ENCODE measurements around the gene DPY19L1. TPM values are rescaled to one million over a fixed set of nuclear protein-coding genes. Genes with fewer than 3 reads are reported as not detected.
"Not testable (repeated sequence)": the region's sequence is repeated elsewhere in the genome, so short reads cannot be mapped to it uniquely, and the experiment has no call there.

The DPY19L1 gene
- total and polyA plus RNA-seq, 10 donors: 4.8 to 41.6 (median 28.3) TPM

- intact Hi-C loops (cut with DNase I; ENCODE audit: low total_unique reads): no loop called here
- DNase-seq: no peak
- no peak for TF ChIP-seq POLR2AphosphoS5 (IDR thresholded peaks at IDR 0.05)
- TF ChIP-seq POLR2A (IDR thresholded peaks at IDR 0.05): no peak
- no peaks in the 10 kb centered on the region for H3K9me3 ChIP-seq
- H3K27ac ChIP-seq: no peak overlapping the region
- no peaks in the 10 kb centered on the region for H3K4me1 ChIP-seq
- peaks cover 0 to 39% (median 0%) of the 10 kb centered on the region in 6 donors for H3K36me3 ChIP-seq
- no peaks in the 10 kb centered on the region for H3K27me3 ChIP-seq (replicated peaks in 1 of 7)
- 89 to 98% (median 96%) methylated on average over 1 of the region's 1 CpG for WGBS, 5 donors
- no peak overlapping the region for H3K4me3 ChIP-seq
These were observed 105.5 kb downstream of the DPY19L1 start for GRCh38 chr7:34931739-34932138.

- WGBS, 5 donors: 84 to 93% (median 89%) methylated on average over 6 of the region's 6 CpGs
- H3K9me3 ChIP-seq; intact Hi-C loops (cut with DNase I; ENCODE audit: low total_unique reads); DNase-seq; H3K27ac ChIP-seq; H3K27me3 ChIP-seq (replicated peaks in 1 of 7); H3K4me3 ChIP-seq; H3K4me1 ChIP-seq: not testable (repeated sequence)
- H3K36me3 ChIP-seq: peaks cover 0 to 33% (median 0%) of the 10 kb centered on the region in 6 donors
These were observed 107.5 kb downstream of the DPY19L1 start for GRCh38 chr7:34929783-34930182.

- intact Hi-C loops (cut with DNase I; ENCODE audit: low total_unique reads): no loop called here
- Histone ChIP-seq H3K9me3 (peaks cover 0 to 5% (median 0%) of the 10 kb centered on the region in 8 donors), H3K36me3 (peaks cover 0 to 24% (median 0%) of the 10 kb centered on the region in 6 donors), H3K27ac (no peak overlapping the region), H3K4me1 (no peaks in the 10 kb centered on the region), H3K27me3 (replicated peaks in 1 of 7) (no peaks in the 10 kb centered on the region), H3K4me3 (no peak overlapping the region)
- WGBS, 5 donors: 43 to 82% (median 76%) methylated on average over 1 of the region's 1 CpG
- TF ChIP-seq POLR2A (IDR thresholded peaks at IDR 0.05) (no peak), POLR2AphosphoS5 (IDR thresholded peaks at IDR 0.05) (no peak), CTCF (IDR thresholded peaks at IDR 0.05 in 8 of 11, conservative IDR thresholded peaks at IDR 0.05 in 3 of 11) (no peak)
- DNase-seq: no peak
These were observed 108.7 kb downstream of the DPY19L1 start for GRCh38 chr7:34928560-34928959.

- 52 to 81% (median 70%) methylated on average over 5 of the region's 5 CpGs for WGBS, 5 donors
- TF ChIP-seq POLR2A (IDR thresholded peaks at IDR 0.05) (no peak), CTCF (IDR thresholded peaks at IDR 0.05 in 8 of 11, conservative IDR thresholded peaks at IDR 0.05 in 3 of 11) (peak in 4 of 11 experiments; percentile 24 to 43 (median 38))
These were observed 109.2 kb downstream of the DPY19L1 start for GRCh38 chr7:34928052-34928451.

GRCh38 chr7:34920470-34920869, 116.8 kb downstream of the DPY19L1 start:
- H3K27ac ChIP-seq; H3K36me3 ChIP-seq; H3K27me3 ChIP-seq (replicated peaks in 1 of 7); H3K4me1 ChIP-seq; H3K4me3 ChIP-seq; DNase-seq; intact Hi-C loops (cut with DNase I; ENCODE audit: low total_unique reads): not testable (repeated sequence)
- WGBS, 5 donors: 71 to 92% (median 85%) methylated on average over 1 to 4 of the region's 4 CpGs
- H3K9me3 ChIP-seq: peaks cover 0 to 21% (median 9%) of the 10 kb centered on the region in 8 donors

More at GRCh38 chr7:34928052-34928451, 109.2 kb downstream of the DPY19L1 start:
- Histone ChIP-seq H3K9me3 (peaks cover 0 to 8% (median 0%) of the 10 kb centered on the region in 8 donors), H3K4me1 (no peaks in the 10 kb centered on the region), H3K36me3 (peaks cover 0 to 24% (median 0%) of the 10 kb centered on the region in 6 donors), H3K4me3 (no peak overlapping the region), H3K27ac (no peak overlapping the region), H3K27me3 (replicated peaks in 1 of 7) (no peaks in the 10 kb centered on the region)
- intact Hi-C loops (cut with DNase I; ENCODE audit: low total_unique reads): no loop called here
- DNase-seq: no peak

- H3K4me3 ChIP-seq; H3K4me1 ChIP-seq; DNase-seq; intact Hi-C loops (cut with DNase I; ENCODE audit: low total_unique reads); H3K27me3 ChIP-seq (replicated peaks in 1 of 7); H3K36me3 ChIP-seq; H3K27ac ChIP-seq: not testable (repeated sequence)
- peaks cover 0 to 21% (median 13%) of the 10 kb centered on the region in 8 donors for H3K9me3 ChIP-seq
- 72 to 92% (median 81%) methylated on average over 2 of the region's 2 CpGs for WGBS, 5 donors
These were observed 118.2 kb downstream of the DPY19L1 start for GRCh38 chr7:34919038-34919437.

GRCh38 chr7:34918198-34918861, 119.0 kb downstream of the DPY19L1 start:
- DNase-seq; H3K4me3 ChIP-seq; H3K4me1 ChIP-seq; intact Hi-C loops (cut with DNase I; ENCODE audit: low total_unique reads); H3K27ac ChIP-seq; H3K27me3 ChIP-seq (replicated peaks in 1 of 7); H3K36me3 ChIP-seq: not testable (repeated sequence)
- peaks cover 0 to 18% (median 13%) of the 10 kb centered on the region in 8 donors for H3K9me3 ChIP-seq
- 35 to 46% (median 43%) methylated on average over 4 to 6 of the region's 6 CpGs for WGBS, 5 donors

- intact Hi-C loops (cut with DNase I; ENCODE audit: low total_unique reads); H3K27ac ChIP-seq; H3K4me1 ChIP-seq; H3K4me3 ChIP-seq; H3K36me3 ChIP-seq; H3K27me3 ChIP-seq (replicated peaks in 1 of 7); DNase-seq: not testable (repeated sequence)
- WGBS, 5 donors: 81 to 91% (median 85%) methylated on average over 4 of the region's 4 CpGs
- peaks cover 0 to 18% (median 12%) of the 10 kb centered on the region in 8 donors for H3K9me3 ChIP-seq
These were observed 119.8 kb downstream of the DPY19L1 start for GRCh38 chr7:34917515-34917914.

All from spleen (tissue), 11 donors.